NCI-H2107 (cell line): ENCODE data around the gene RASAL2.
"Not testable (repeated sequence)": the region's sequence is repeated elsewhere in the genome, so short reads cannot be mapped to it uniquely, and the experiment has no call there.

Experiments
- DNase-seq: peaks from one replicate; lab custom pipeline; 2025; lab: John Stamatoyannopoulos, UW

The RASAL2 gene

GRCh38 chr1:178493301-178493741 lies 399.4 kb downstream of the RASAL2 start:
- DNase-seq: no peak

GRCh38 chr1:178494569-178494971 lies 400.7 kb downstream of the RASAL2 start:
- DNase-seq: no peak

GRCh38 chr1:178495158-178495557 lies 401.3 kb downstream of the RASAL2 start:
- no peak for DNase-seq

GRCh38 chr1:178495741-178496409 lies 402.0 kb downstream of the RASAL2 start:
- no peak for DNase-seq

GRCh38 chr1:178496410-178497135 lies 402.7 kb downstream of the RASAL2 start, which contains the start of gene CLEC20A:
Gene CLEC20A, minus strand, starts transcription at chr1:178496964. Its CDS starts 25 bp downstream, at chr1:178496939.
- DNase-seq: no peak

GRCh38 chr1:178497903-178498478 lies 404.1 kb downstream of the RASAL2 start:
- DNase-seq: no peak

GRCh38 chr1:178498896-178499675 lies 405.2 kb downstream of the RASAL2 start:
- DNase-seq: no peak

GRCh38 chr1:178500091-178500770 lies 406.3 kb downstream of the RASAL2 start:
- no peak for DNase-seq

GRCh38 chr1:178500936-178501554 lies 407.1 kb downstream of the RASAL2 start:
- DNase-seq: no peak

- peak; percentile 37 for DNase-seq
These were observed 407.9 kb downstream of the RASAL2 start for GRCh38 chr1:178501705-178502329.

GRCh38 chr1:178502330-178502714 lies 408.4 kb downstream of the RASAL2 start:
- DNase-seq: no peak

- no peak for DNase-seq
These were observed 409.0 kb downstream of the RASAL2 start for GRCh38 chr1:178502856-178503255.

GRCh38 chr1:178503316-178503715 lies 409.4 kb downstream of the RASAL2 start:
- not testable (repeated sequence) for DNase-seq

- DNase-seq: no peak
These were observed 409.9 kb downstream of the RASAL2 start for GRCh38 chr1:178503849-178504248.

GRCh38 chr1:178504286-178504685 lies 410.4 kb downstream of the RASAL2 start:
- no peak for DNase-seq

GRCh38 chr1:178506177-178506576 lies 412.3 kb downstream of the RASAL2 start:
- DNase-seq: no peak

GRCh38 chr1:178506669-178507068 lies 412.8 kb downstream of the RASAL2 start:
- DNase-seq: no peak

GRCh38 chr1:178509414-178510007 lies 415.6 kb downstream of the RASAL2 start:
- DNase-seq: no peak

- DNase-seq: no peak
These were observed 416.3 kb downstream of the RASAL2 start for GRCh38 chr1:178510155-178510554.

- no peak for DNase-seq
These were observed 418.8 kb downstream of the RASAL2 start, which contains the start of gene TEX35 for GRCh38 chr1:178512566-178513277. Gene TEX35, plus strand, starts transcription at chr1:178513109. Its CDS starts 80 bp downstream, at chr1:178513189.
